GM23338 (cell line): ENCODE results near the gene KCNE5.

Experiments used
- CREB1 ChIP-seq: fragments of 250-450 bp; sonication (Bioruptor Pico); IDR thresholded peaks from 2 replicates; pipeline ENCODE4 v1.5.0; 2020; ENCODE audit warnings: low read depth, mild to moderate bottlenecking, moderate library complexity
- EZH2 ChIP-seq: fragments of 200-600 bp; sonication (generic); IDR thresholded peaks from one replicate; pipeline ENCODE4 v1.8.0; 2017; ENCODE audit warnings: antibody characterized with exemption, mild to moderate bottlenecking, low read depth; ENCODE audit not compliant: unreplicated experiment
- EZH2phosphoT487 ChIP-seq: fragments of 200-600 bp; sonication (generic); IDR thresholded peaks from one replicate; pipeline ENCODE4 v1.8.1; 2018; ENCODE audit warnings: antibody characterized with exemption; ENCODE audit not compliant: unreplicated experiment
- JUNB ChIP-seq: IDR thresholded peaks from one replicate; pipeline ENCODE4 v1.6.1; 2016; ENCODE audit warnings: antibody characterized with exemption; ENCODE audit not compliant: unreplicated experiment
- NANOG ChIP-seq: IDR thresholded peaks from 2 replicates; pipeline ENCODE4 v1.6.1; 2016; ENCODE audit warnings: antibody characterized with exemption, borderline replicate concordance
- POLR2AphosphoS5 ChIP-seq: IDR thresholded peaks from 2 replicates; pipeline ENCODE4 v1.6.1; 2016; ENCODE audit warnings: antibody characterized with exemption, low read depth
- STAT1 ChIP-seq: IDR thresholded peaks from one replicate; pipeline ENCODE4 v1.6.1; 2016; ENCODE audit warnings: antibody characterized with exemption; ENCODE audit not compliant: unreplicated experiment
- TF ChIP-seq, protein P1 (sequence below), 2 experiments: fragments of 200-600 bp in 1 of 2; sonication (generic) in 1 of 2; conservative IDR thresholded peaks; 2 replicates each; pipeline versions ENCODE4 v1.5.1 to v1.6.1; 2016 to 2017; ENCODE audit warnings: antibody characterized with exemption in 2 of 2, low read depth in 2 of 2, mild to moderate bottlenecking in 2 of 2, moderate library complexity in 1 of 2
- TF ChIP-seq, protein P2 (sequence below): IDR thresholded peaks from one replicate; pipeline ENCODE4 v1.6.1; 2018; ENCODE audit warnings: antibody characterized with exemption; ENCODE audit not compliant: unreplicated experiment
- TF ChIP-seq, protein P3 (sequence below): IDR thresholded peaks from 2 replicates; pipeline ENCODE4 v1.6.1; 2016; ENCODE audit warnings: antibody characterized with exemption

DNA sequence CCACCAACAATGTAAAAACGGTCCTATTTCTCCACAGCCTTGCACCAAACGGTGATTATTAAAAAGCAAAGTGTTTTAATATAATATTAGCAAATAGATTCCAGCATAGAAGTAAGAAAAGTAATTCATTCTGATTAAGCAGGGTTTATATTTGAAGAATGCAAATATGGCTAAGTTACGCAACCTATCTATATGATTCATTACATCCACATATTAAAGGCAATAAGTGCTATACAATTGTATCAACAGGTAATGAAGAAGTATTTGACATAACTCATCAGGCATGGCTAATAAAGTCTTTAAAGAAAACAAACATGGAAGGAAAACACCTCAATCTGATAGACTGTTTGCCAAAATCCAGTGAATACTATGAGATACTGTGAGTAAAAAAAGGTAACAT is 29.0 kb downstream of the KCNE5 start:
- TF ChIP-seq, protein P1, sequence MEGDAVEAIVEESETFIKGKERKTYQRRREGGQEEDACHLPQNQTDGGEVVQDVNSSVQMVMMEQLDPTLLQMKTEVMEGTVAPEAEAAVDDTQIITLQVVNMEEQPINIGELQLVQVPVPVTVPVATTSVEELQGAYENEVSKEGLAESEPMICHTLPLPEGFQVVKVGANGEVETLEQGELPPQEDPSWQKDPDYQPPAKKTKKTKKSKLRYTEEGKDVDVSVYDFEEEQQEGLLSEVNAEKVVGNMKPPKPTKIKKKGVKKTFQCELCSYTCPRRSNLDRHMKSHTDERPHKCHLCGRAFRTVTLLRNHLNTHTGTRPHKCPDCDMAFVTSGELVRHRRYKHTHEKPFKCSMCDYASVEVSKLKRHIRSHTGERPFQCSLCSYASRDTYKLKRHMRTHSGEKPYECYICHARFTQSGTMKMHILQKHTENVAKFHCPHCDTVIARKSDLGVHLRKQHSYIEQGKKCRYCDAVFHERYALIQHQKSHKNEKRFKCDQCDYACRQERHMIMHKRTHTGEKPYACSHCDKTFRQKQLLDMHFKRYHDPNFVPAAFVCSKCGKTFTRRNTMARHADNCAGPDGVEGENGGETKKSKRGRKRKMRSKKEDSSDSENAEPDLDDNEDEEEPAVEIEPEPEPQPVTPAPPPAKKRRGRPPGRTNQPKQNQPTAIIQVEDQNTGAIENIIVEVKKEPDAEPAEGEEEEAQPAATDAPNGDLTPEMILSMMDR (conservative IDR thresholded peaks at IDR 0.05; ENCODE audit: low read depth in 2 of 2), result no peak
- TF ChIP-seq EZH2, result no peak
- TF ChIP-seq, protein P2, sequence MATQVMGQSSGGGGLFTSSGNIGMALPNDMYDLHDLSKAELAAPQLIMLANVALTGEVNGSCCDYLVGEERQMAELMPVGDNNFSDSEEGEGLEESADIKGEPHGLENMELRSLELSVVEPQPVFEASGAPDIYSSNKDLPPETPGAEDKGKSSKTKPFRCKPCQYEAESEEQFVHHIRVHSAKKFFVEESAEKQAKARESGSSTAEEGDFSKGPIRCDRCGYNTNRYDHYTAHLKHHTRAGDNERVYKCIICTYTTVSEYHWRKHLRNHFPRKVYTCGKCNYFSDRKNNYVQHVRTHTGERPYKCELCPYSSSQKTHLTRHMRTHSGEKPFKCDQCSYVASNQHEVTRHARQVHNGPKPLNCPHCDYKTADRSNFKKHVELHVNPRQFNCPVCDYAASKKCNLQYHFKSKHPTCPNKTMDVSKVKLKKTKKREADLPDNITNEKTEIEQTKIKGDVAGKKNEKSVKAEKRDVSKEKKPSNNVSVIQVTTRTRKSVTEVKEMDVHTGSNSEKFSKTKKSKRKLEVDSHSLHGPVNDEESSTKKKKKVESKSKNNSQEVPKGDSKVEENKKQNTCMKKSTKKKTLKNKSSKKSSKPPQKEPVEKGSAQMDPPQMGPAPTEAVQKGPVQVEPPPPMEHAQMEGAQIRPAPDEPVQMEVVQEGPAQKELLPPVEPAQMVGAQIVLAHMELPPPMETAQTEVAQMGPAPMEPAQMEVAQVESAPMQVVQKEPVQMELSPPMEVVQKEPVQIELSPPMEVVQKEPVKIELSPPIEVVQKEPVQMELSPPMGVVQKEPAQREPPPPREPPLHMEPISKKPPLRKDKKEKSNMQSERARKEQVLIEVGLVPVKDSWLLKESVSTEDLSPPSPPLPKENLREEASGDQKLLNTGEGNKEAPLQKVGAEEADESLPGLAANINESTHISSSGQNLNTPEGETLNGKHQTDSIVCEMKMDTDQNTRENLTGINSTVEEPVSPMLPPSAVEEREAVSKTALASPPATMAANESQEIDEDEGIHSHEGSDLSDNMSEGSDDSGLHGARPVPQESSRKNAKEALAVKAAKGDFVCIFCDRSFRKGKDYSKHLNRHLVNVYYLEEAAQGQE, result no peak
- TF ChIP-seq, protein P3, sequence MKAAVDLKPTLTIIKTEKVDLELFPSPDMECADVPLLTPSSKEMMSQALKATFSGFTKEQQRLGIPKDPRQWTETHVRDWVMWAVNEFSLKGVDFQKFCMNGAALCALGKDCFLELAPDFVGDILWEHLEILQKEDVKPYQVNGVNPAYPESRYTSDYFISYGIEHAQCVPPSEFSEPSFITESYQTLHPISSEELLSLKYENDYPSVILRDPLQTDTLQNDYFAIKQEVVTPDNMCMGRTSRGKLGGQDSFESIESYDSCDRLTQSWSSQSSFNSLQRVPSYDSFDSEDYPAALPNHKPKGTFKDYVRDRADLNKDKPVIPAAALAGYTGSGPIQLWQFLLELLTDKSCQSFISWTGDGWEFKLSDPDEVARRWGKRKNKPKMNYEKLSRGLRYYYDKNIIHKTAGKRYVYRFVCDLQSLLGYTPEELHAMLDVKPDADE, result no peak
- no peak for TF ChIP-seq POLR2AphosphoS5
- TF ChIP-seq NANOG, result no peak
- no peak for TF ChIP-seq EZH2phosphoT487
- no peak for TF ChIP-seq STAT1
- no peak for TF ChIP-seq CREB1
- no peak for TF ChIP-seq JUNB
